HG03354 (cell line): Measurements from ENCODE around the gene ERG28.

Experiments
- ATAC-seq: cut with Tn5 transposase; IDR thresholded peaks from one replicate; pipeline ENCODE4 v1.9.1; 2021; ENCODE audit warnings: mild to moderate bottlenecking; ENCODE audit not compliant: unreplicated experiment, poor library complexity, severe bottlenecking

The ERG28 gene

DNA sequence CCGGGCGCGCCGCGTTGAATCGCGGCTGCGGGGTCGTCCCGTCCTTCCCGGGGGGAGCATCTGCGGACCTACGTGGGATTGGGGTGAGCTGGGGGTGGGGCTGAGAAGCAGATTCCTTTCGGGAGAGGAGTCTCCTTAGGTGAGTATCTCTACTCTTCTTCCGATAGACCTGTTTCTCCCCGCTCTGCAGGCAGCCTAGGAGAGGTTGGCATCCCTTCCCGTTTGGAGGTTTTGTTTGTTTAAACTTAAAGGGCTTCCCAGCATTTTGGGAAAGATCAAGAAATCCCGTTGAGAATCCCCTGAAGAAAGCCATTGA is 781 bp upstream of the ERG28 start:
- ATAC-seq = no peak

DNA sequence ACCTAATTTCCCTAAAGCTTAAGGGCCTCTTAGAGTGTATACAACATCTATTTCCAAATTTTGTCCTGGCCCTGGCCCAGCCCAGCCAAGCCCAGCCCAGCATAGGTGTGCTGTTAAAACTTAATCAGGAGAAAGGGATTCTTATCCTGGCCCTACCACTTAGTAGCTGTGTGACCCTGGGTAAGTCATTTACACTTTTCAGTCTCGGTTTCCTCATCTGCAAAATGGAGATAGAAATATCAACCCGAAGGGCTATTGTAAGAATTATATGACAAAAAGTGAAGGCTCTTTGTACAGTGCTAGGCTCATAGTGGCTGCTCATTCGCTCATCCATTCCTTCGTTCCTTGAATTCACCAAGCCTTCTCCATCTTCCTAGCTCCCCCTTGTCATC is 442 bp downstream of the ERG28 start:
- ATAC-seq = no peak

- ATAC-seq = no peak
These were observed 1.7 kb downstream of the ERG28 start for GRCh38 chr14:75658957-75659356.

- ATAC-seq = no peak
These were observed 3.3 kb downstream of the ERG28 start for GRCh38 chr14:75657331-75657730.

GRCh38 chr14:75655235-75655634 is 5.4 kb downstream of the ERG28 start:
- ATAC-seq = no peak

DNA sequence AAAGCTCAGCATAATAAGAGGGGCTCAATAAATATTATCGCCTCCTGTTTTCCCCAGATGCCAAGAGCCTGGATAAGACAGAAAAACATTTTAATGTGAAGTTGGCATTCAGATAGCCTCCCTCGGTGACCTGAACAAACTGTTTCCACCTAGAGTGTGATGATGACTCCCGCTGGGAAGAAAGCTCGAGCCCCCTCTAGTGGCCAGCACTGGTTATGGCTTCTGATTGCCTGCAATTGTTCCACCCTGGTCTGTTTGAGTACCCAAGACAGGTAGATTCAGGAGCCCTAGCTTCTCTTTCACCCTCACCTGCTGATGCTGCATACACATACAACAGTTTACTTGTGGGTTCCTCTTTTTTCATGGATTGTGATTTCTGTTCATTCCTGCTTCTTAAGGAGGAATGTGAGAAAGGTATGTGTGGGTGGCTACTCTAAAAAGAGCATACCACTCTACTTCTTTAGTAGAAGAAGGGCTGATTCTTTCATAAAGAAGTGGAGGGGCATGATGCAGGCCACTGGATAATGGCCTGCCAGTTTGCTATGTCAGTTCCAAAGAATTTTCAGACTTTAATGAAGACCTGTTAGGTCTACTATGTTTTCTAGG is 6.4 kb downstream of the ERG28 start:
- peak; percentile 81 for ATAC-seq

DNA sequence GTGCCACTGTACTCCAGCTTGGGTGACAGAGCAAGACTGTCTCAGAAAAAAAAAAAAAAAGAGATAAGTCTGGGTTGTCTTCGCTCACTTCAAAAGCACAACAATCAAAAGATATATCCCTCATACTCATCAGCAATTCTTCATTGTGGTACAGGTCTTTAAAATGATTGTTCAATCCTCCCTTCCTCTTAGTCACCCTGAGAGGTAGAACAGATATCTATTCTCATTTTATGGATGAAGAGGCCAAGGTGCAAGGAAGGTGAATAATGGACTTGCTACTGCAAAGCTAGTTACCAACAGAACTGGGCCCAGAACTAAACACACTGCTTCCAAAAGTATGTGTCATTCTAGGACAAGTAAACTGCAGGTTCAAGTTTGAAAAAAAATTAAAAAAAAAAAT is 7.1 kb downstream of the ERG28 start:
- no peak for ATAC-seq

DNA sequence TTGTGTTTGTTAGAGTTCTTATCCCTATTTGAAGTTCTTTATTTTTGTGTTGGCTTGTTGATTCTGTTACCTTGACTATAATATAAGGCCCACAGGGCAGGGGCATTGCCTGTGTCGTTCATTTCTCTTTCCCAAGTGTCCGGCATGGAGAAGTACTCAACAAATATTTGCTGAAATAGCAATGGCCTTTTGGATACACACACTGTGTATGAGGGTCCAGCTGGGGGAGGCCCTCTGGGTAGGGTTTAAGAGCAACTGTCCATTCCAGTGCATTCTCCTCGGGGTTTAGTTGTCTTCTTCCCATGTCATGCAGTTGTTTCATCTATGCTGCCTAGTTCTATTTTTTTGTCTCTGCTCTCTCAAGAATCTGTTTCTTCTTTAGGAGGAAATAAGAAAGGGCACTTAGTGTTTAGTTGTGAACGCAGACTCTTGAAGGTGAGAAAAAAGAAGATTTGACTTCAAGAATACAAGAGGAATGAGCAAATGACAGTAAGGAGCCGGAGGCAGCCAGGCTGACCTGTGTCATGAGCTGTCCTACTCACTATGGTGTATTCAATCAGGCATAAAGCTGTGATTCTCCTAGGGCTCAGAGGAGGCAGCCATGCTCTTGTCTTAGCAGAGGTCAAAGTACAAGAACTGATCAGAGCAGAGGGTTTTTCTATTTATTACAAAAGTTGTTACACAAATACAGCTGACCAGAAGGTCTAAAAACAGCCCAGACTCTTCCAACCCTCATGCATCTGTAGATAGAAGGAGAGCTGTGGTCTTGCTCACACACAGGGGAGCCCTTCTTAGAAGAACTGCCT is 10.2 kb downstream of the ERG28 start:
- no peak for ATAC-seq

DNA sequence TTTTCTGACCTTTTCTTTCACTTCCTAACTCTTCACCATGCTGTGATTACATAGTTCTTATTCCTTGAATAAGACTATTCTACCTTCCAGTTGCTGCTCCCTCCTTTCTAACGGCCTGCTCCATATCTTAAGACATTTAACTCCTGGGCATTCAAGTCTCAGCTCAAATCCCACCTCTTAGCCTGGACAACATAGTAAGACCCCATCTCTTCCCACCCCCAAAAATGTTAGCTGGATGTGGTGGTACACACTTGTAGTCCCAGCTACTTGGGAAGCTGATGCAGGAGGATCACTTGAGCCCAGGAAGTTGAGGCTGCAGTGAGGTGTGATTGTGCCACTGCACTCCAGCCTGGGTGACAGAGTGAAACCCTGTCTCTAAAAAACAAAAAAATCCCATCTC is 10.9 kb downstream of the ERG28 start:
- ATAC-seq = no peak

DNA sequence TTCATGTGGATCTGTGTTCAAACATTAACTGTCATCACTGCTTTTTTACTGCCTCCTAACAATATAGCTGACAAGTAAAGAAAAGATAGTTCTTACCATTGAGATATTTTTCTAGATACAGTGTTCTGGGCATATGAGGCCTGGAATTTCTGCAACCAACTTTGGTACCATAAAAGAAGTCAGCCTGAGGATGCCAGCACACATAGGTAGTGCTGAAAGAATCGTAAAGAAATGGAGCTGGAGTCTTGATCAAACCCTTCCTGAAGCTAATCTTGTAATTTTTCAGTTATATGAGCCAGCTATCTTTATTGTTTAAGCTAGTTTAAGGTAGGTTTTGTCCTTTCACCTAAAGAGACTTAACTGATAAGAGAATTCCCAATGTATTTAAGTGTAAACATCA is 11.3 kb downstream of the ERG28 start:
- no peak for ATAC-seq

DNA sequence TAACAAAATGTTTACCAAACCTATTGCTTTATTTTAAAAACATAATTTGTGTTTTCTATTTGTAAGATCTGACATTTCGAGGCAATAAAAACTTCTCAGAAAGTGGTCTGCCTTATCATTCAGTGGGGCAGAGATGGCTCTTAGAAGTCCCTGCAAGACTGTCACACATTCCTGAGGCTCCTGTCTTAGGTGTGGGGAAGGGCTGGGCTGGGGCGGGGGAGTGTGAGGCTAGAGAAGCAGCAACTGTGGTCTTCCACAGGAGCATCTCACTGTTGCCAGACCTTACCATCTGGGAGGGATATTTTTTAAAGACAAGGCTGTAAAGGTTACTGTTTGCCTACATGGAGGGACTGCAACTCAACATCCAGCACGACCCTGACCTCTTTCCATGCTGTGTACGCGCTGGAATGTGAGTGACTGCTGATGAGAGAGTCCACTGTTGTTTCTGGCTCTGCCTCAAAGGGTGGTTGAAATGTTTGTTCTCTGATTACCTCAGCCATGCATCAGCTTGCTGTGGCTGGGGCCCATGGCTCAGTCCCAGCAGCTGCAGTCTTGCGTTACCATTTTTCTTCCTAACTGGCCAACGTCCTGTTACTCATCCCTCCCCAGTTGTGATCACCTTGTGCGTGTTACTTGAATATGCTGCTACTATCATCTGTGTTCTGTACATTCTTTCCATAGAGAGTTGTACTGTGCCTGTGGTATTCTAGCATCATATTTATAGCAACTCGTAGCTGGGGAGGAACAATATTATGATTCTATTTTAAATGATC is 12.4 kb downstream of the ERG28 start:
- ATAC-seq = no peak

- ATAC-seq = no peak
These were observed 13.0 kb downstream of the ERG28 start for GRCh38 chr14:75647640-75648039.

DNA sequence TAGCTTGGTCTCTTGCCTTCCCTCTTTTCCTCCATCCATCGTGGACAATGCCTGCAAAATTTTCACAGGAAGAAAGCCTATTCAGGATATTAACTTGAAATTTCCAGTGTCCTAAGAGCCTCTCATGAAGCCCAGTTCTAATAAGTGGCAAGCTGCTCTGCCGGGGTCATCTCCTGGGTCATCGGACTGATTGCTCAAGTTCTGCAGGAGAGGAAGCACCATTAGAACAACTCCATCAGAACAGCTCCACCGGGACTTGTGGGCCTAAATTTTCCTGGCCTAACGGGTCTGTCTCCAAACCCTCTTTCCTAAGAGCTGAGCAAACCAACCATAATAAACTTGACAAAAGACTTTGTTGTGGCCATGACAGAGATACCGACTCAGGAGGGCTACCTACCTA is 13.9 kb downstream of the ERG28 start:
- ATAC-seq = no peak

DNA sequence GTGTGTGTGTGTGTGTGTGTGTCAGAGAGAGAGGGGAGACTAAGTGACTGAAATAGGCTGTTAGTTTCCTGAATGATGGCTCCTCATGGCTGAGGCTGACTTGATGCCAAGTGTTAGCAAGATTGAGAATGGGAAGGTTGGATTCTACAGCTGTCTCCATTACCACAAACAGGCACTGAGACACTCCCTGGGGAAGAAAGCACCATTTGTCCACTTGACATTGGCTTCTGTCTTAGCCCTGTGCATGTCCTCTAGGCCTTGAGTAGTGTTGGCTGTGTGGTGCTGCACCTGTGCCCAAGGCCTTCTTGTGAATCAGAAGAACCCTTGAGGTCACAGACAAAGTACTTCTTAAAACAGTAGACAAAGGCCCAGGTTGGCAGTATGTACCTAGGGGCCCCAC is 15.6 kb downstream of the ERG28 start:
- ATAC-seq = no peak

DNA sequence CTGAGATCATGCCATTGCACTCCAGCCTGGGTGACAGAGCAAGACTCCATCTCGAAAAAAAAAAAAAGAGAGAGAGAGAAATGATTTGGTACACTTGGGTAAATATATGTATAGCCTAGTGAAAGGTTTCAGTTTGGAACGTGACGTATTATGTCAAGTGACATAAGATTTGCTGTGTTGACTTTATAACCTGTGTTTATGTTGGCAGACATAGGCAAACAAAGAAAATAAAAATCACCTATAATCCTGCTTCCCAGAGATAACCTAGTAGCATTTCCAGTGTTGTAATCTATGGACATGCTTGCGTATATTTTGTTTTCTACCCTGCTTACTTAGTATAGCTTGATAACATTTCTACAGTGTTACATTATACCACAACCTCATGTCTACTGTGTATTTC is 16.7 kb downstream of the ERG28 start:
- no peak for ATAC-seq

- no peak for ATAC-seq
These were observed 19.8 kb downstream of the ERG28 start for GRCh38 chr14:75640876-75641275.

GRCh38 chr14:75636100-75636692 is 24.5 kb downstream of the ERG28 start:
- ATAC-seq = no peak

DNA sequence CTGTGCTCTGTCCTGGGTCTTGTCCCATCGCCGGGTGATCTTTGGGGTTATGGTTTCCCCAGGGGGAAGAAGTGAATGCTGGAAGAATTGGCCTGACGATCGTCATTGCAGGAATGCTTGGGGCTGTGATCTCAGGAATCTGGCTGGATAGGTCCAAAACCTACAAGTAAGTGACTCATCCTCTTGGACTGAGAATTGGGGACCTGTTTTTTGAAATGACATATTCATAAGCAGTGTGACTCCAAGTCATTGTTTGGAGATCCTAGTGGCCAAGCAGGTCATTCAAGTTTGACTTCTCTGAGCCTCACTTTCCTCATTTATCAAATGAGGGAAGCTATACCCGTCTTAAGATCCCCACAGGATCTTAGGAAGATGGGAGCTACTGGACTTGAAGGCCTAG is 25.8 kb downstream of the ERG28 start:
- ATAC-seq = no peak

GRCh38 chr14:75631453-75631831 is 29.2 kb downstream of the ERG28 start:
- no peak for ATAC-seq

DNA sequence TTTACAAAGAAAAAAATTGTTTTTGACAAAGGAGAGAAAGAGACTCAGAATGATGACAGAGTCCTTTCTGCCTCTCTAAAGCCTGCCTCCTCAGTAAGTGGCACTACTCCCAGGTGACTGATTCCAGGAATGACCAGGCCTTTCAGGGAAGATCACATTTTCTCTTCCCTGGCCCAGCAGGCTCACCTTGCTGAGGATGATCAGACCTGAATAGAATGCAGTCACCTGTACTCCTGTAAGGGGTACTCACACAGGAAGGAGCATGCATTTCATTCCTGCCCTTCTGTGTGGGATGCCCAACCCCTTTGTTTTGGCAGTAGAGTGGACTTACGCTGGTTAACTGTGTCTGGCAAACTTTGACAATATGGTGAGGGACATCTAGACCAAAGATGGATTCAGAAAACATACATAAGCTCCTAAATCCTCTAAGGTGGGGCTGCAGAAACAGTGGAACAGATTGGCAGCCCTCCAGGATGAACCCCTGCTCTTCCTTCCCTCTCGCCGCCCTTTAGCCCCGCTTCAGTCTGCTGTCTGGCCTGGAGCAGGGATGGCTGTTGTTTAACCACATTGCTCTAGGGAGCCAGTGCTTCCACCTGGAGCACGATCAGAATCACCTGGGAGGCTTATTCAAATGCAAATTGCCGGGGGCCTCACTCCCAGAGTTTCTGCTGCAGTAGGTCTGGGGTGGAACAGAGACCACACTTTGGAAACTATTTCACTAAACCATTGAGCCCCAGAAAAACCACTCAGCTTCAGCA is 29.8 kb downstream of the ERG28 start:
- ATAC-seq = no peak
